NT2/D1 (cell line): ENCODE data around the gene PANX2.

Source experiments
- DNase-seq: peaks from one replicate; pipeline ENCODE4 v3.0.0-alpha.2; 2011; ENCODE audit warnings: low read depth, low spot score
- H3K27me3 ChIP-seq: 2 replicates; pipeline ENCODE4 v1.6.0; 2011; ENCODE audit warnings: mild to moderate bottlenecking; ENCODE audit not compliant: insufficient read length, insufficient read depth
- H3K36me3 ChIP-seq: 2 replicates; pipeline ENCODE4 v1.6.1; 2011; ENCODE audit warnings: mild to moderate bottlenecking, low read length, mixed read lengths; ENCODE audit not compliant: insufficient read depth, insufficient read length
- H3K4me1 ChIP-seq: 2 replicates; pipeline ENCODE4 v1.5.1; 2011; ENCODE audit not compliant: insufficient read depth, insufficient read length
- H3K4me3 ChIP-seq: 2 replicates; pipeline ENCODE4 v1.5.1; 2011; ENCODE audit warnings: low read depth; ENCODE audit not compliant: insufficient read length
- H3K9ac ChIP-seq: 2 replicates; pipeline ENCODE4 v1.6.0; 2011; ENCODE audit warnings: low read depth; ENCODE audit not compliant: insufficient read length
- H3K9me3 ChIP-seq: 2 replicates; pipeline ENCODE4 v1.5.1; 2011; ENCODE audit warnings: mild to moderate bottlenecking, low read length; ENCODE audit not compliant: insufficient read depth
- SUZ12 ChIP-seq: IDR thresholded peaks from 2 replicates; pipeline ENCODE4 v1.6.1; 2011; ENCODE audit not compliant: insufficient read length, insufficient read depth; ENCODE audit errors: extremely low read depth
- YY1 ChIP-seq: IDR thresholded peaks from 2 replicates; pipeline ENCODE4 v1.6.1; 2011; ENCODE audit not compliant: insufficient read length, insufficient read depth
- ZNF274 ChIP-seq: IDR thresholded peaks from 2 replicates; pipeline ENCODE4 v1.6.1; 2011; ENCODE audit warnings: mild to moderate bottlenecking, low read depth, low read length

Gene PANX2

GRCh38 chr22:50194037-50194805 lies 23.7 kb downstream of the PANX2 start:
- Histone ChIP-seq H3K4me1 (peaks cover 4% of the 10 kb centered on the region), H3K9me3 (no peaks in the 10 kb centered on the region), H3K36me3 (peaks cover 55% of the 10 kb centered on the region), H3K4me3 (no peak overlapping the region), H3K9ac (no peak overlapping the region), H3K27me3 (no peaks in the 10 kb centered on the region)
- TF ChIP-seq ZNF274: no peak
- TF ChIP-seq SUZ12: no peak
- TF ChIP-seq YY1: no peak
- DNase-seq: no peak

GRCh38 chr22:50196256-50196655 lies 25.7 kb downstream of the PANX2 start:
- Histone ChIP-seq H3K9ac (no peak overlapping the region), H3K9me3 (no peaks in the 10 kb centered on the region), H3K36me3 (peaks cover 55% of the 10 kb centered on the region), H3K4me3 (no peak overlapping the region), H3K4me1 (peaks cover 3% of the 10 kb centered on the region), H3K27me3 (peaks cover 1% of the 10 kb centered on the region)
- DNase-seq: no peak
- no peak for TF ChIP-seq ZNF274
- no peak for TF ChIP-seq YY1
- no peak for TF ChIP-seq SUZ12

DNA sequence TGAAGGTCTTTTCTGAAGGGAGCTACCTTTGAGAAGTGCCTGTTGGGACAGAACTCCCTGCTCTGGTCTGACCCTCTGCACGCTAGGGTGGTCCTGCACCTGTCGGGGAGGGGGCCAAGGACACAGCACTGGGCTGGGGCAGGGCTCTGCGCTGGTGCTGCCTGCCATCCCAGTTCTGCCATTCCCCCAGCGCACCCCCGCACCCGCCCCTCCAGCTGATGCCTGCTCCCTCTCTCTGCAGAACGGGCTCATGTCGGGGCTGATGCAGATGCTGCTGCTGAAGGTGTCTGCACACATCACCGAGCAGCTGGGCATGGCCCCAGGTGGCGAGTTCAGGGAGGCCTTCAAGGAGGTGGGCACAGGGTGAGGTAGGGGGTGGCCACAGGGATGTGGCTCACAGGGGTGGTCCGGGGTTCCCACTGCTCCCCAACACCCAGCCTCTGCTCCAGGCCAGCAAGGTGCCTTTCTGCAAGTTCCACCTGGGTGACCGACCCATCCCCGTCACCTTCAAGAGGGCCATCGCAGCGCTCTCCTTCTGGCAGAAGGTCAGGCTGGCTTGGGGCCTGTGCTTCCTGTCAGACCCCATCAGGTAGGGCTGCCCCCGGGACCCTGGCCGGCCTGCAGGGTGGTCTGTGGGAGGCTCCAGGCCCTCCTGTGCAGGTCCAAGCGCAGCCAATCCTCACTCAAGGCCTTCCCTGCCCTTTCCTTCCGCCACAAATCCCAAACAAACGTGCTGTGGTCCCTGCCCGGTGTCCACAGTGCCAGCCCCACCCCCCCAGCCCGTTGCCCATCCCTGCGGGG lies 26.7 kb downstream of the PANX2 start:
- Histone ChIP-seq H3K27me3 (peaks cover 10% of the 10 kb centered on the region), H3K36me3 (peaks cover 46% of the 10 kb centered on the region), H3K9ac (no peak overlapping the region), H3K4me1 (peaks cover 7% of the 10 kb centered on the region), H3K9me3 (no peaks in the 10 kb centered on the region), H3K4me3 (no peak overlapping the region)
- TF ChIP-seq ZNF274 (no peak), SUZ12 (no peak), YY1 (no peak)
- DNase-seq: no peak

- Histone ChIP-seq H3K4me3 (no peak overlapping the region), H3K9ac (no peak overlapping the region), H3K4me1 (peaks cover 7% of the 10 kb centered on the region), H3K27me3 (peaks cover 10% of the 10 kb centered on the region), H3K9me3 (no peaks in the 10 kb centered on the region), H3K36me3 (peaks cover 47% of the 10 kb centered on the region)
- TF ChIP-seq YY1: no peak
- TF ChIP-seq SUZ12: no peak
- no peak for TF ChIP-seq ZNF274
- DNase-seq: no peak
These were observed 27.5 kb downstream of the PANX2 start for GRCh38 chr22:50197856-50198623.

DNA sequence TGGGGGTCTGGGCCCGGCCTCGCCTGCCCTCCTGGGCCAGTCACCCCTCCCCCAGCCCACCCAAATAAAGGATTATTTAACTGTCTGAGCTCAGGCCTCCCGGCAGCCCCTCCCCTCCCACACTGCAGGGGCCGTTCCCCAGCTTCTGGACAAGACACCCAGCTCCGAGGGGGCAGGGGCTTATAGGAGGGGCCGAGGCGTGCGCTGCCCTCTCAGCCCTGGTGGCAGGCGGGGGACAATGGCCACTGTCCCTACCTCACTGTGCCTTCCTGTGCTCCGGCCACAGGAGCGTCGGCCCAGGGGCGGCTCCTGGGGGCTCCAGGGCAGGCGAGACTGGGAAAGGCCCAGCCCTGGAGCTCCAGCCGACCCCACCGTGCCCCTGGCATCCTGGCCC lies 28.1 kb downstream of the PANX2 start:
- peaks cover 10% of the 10 kb centered on the region for H3K27me3 ChIP-seq
- peaks cover 7% of the 10 kb centered on the region for H3K4me1 ChIP-seq
- TF ChIP-seq YY1 (no peak), ZNF274 (no peak), SUZ12 (no peak)
- peaks cover 47% of the 10 kb centered on the region for H3K36me3 ChIP-seq
- peak overlapping the region; percentile 10 for H3K9ac ChIP-seq
- DNase-seq: no peak
- H3K9me3 ChIP-seq: no peaks in the 10 kb centered on the region
- no peak overlapping the region for H3K4me3 ChIP-seq

DNA sequence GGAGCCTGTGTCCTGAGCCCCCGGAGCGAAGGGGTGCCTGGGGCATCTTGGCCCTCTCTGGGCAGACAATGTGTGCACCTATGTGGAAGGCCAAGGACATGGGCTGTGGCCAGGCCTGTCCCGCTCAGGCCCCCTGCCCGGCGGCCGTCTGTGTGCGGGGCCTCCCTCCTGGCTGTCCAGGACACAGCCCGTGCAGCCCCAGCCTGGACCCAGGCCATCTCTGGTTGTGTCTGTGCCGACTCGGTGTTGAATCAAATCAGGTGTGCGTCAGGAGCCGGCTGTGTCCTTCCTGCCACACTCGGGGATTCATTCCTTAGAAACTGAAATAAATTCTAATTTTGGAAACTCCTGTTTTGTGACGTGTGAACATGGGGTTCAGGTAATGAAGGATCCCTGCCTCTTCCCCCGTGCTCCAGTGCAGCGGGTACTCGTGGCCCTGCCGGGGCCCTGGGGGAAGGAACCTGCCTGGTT lies 28.8 kb downstream of the PANX2 start:
- Histone ChIP-seq H3K36me3 (peaks cover 42% of the 10 kb centered on the region), H3K9me3 (no peaks in the 10 kb centered on the region), H3K27me3 (peaks cover 10% of the 10 kb centered on the region), H3K4me1 (peaks cover 7% of the 10 kb centered on the region), H3K9ac (peak overlapping the region; percentile 32), H3K4me3 (no peak overlapping the region)
- TF ChIP-seq SUZ12 (no peak), ZNF274 (no peak)
- DNase-seq: no peak
